Spinal cord (tissue), 10 donors: ENCODE measurements around the gene GASK1A. TPM values are rescaled to one million over a fixed set of nuclear protein-coding genes. Genes with fewer than 3 reads are reported as not detected.

Source experiments
- DNase-seq, 6 donors: peaks; one replicate each; pipeline versions ENCODE4 v3.0.0 to v3.0.0-alpha.2; 2013 to 2015; ENCODE audit warnings: low spot score in 6 of 6, low read depth in 4 of 6
- H3K27ac ChIP-seq: one replicate; pipeline ENCODE4 v1.5.1; 2013; ENCODE audit warnings: low read depth, low read length, control low read depth
- H3K27me3 ChIP-seq: one replicate; pipeline ENCODE4 v1.6.1; 2013; ENCODE audit warnings: low read length; ENCODE audit not compliant: control insufficient read depth, insufficient read depth
- H3K36me3 ChIP-seq: one replicate; pipeline ENCODE4 v1.6.1; 2013; ENCODE audit warnings: low read length; ENCODE audit not compliant: control insufficient read depth, insufficient read depth
- H3K4me1 ChIP-seq: one replicate; pipeline ENCODE4 v1.6.1; 2013; ENCODE audit warnings: low read length; ENCODE audit not compliant: control insufficient read depth, insufficient read depth
- H3K4me3 ChIP-seq: one replicate; pipeline ENCODE4 v1.5.1; 2013; ENCODE audit warnings: low read depth, low read length, control low read depth
- H3K9me3 ChIP-seq: one replicate; pipeline ENCODE4 v1.6.1; 2013; ENCODE audit warnings: low read length; ENCODE audit not compliant: control insufficient read depth, insufficient read depth
- WGBS: methylation state at CpG from one replicate; pipeline ENCODE4 v1.1.5; 2013; ENCODE audit warnings: missing lambda C conversion rate; ENCODE audit not compliant: insufficient coverage; 5-methylcytosine and 5-hydroxymethylcytosine counted together
- polyA plus RNA-seq, 2 donors: library from polyadenylated mRNA; unstranded; fragments of 120-200 nt; gene quantifications; one replicate each; pipeline ENCODE4 v1.2.1, GENCODE V29; 2013; ENCODE audit not compliant: insufficient read length in 2 of 2
- total RNA-seq, 2 donors: library from RNA; depleted of rRNA in 1 of 2; stranded (reverse); fragments of 120-200 nt in 1 of 2; fragments of >200 nt in 1 of 2; gene quantifications; one replicate each; pipeline versions ENCODE4 v1.2.3 to v1.2.4, GENCODE V29; 2013 to 2014
- donor health status: healthy.

The GASK1A gene
- total and polyA plus RNA-seq, 4 donors, result 5.2 to 40.1 (median 16.3) TPM

GRCh38 chr3:43074901-43075689 lies 96.0 kb downstream of the GASK1A start:
- H3K4me3 ChIP-seq, result no peak overlapping the region
- H3K36me3 ChIP-seq, result peaks cover 16% of the 10 kb centered on the region
- no peak overlapping the region for H3K27ac ChIP-seq
- DNase-seq, result no peak
- no peaks in the 10 kb centered on the region for H3K4me1 ChIP-seq
- no peaks in the 10 kb centered on the region for H3K27me3 ChIP-seq
- WGBS, result 91% methylated on average over 3 of the region's 5 CpGs
- H3K9me3 ChIP-seq, result no peaks in the 10 kb centered on the region

- Histone ChIP-seq H3K36me3 (peaks cover 26% of the 10 kb centered on the region), H3K9me3 (no peaks in the 10 kb centered on the region), H3K4me1 (no peaks in the 10 kb centered on the region), H3K27ac (no peak overlapping the region), H3K27me3 (no peaks in the 10 kb centered on the region), H3K4me3 (no peak overlapping the region)
- no peak for DNase-seq
- 94% methylated on average over 4 of the region's 5 CpGs for WGBS
These were observed 97.0 kb downstream of the GASK1A start for GRCh38 chr3:43075904-43076661.

- peak in 2 of 6 donors; percentile 20 to 40 for DNase-seq
- Histone ChIP-seq H3K4me3 (no peak overlapping the region), H3K4me1 (no peaks in the 10 kb centered on the region), H3K36me3 (peaks cover 31% of the 10 kb centered on the region), H3K9me3 (no peaks in the 10 kb centered on the region), H3K27ac (no peak overlapping the region), H3K27me3 (no peaks in the 10 kb centered on the region)
- no CpG with 5 or more reads among the region's 4 CpGs for WGBS
These were observed 97.7 kb downstream of the GASK1A start for GRCh38 chr3:43076857-43077256.

- Histone ChIP-seq H3K27me3 (no peaks in the 10 kb centered on the region), H3K27ac (no peak overlapping the region), H3K4me1 (no peaks in the 10 kb centered on the region), H3K4me3 (no peak overlapping the region), H3K9me3 (no peaks in the 10 kb centered on the region), H3K36me3 (peaks cover 31% of the 10 kb centered on the region)
- DNase-seq, result no peak
- WGBS, result 71% methylated on average over 4 of the region's 6 CpGs
These were observed 98.2 kb downstream of the GASK1A start for GRCh38 chr3:43077261-43077660.

- H3K27me3 ChIP-seq, result no peaks in the 10 kb centered on the region
- DNase-seq, result no peak
- H3K4me1 ChIP-seq, result no peaks in the 10 kb centered on the region
- no peak overlapping the region for H3K4me3 ChIP-seq
- peaks cover 31% of the 10 kb centered on the region for H3K36me3 ChIP-seq
- no peak overlapping the region for H3K27ac ChIP-seq
- H3K9me3 ChIP-seq, result no peaks in the 10 kb centered on the region
These were observed 98.6 kb downstream of the GASK1A start for GRCh38 chr3:43077707-43078106.

- no peak for DNase-seq
- H3K9me3 ChIP-seq, result no peaks in the 10 kb centered on the region
- 95% methylated on average over 30 of the region's 31 CpGs for WGBS
- peaks cover 31% of the 10 kb centered on the region for H3K36me3 ChIP-seq
- H3K4me3 ChIP-seq, result no peak overlapping the region
- H3K4me1 ChIP-seq, result no peaks in the 10 kb centered on the region
- no peak overlapping the region for H3K27ac ChIP-seq
- no peaks in the 10 kb centered on the region for H3K27me3 ChIP-seq
These were observed 100.6 kb downstream of the GASK1A start for GRCh38 chr3:43079536-43080332.

GRCh38 chr3:43080726-43081568 lies 101.8 kb downstream of the GASK1A start:
- Histone ChIP-seq H3K4me3 (no peak overlapping the region), H3K4me1 (no peaks in the 10 kb centered on the region), H3K36me3 (peaks cover 34% of the 10 kb centered on the region), H3K27ac (no peak overlapping the region), H3K27me3 (no peaks in the 10 kb centered on the region), H3K9me3 (no peaks in the 10 kb centered on the region)
- DNase-seq, result no peak
- WGBS, result 97% methylated on average over 39 of the region's 40 CpGs

GRCh38 chr3:43081796-43082195 lies 102.7 kb downstream of the GASK1A start:
- H3K9me3 ChIP-seq, result no peaks in the 10 kb centered on the region
- 93% methylated on average over 5 of the region's 5 CpGs for WGBS
- H3K27ac ChIP-seq, result peak overlapping the region; percentile 10

GRCh38 chr3:43082457-43082856 lies 103.3 kb downstream of the GASK1A start:
- H3K4me1 ChIP-seq, result no peaks in the 10 kb centered on the region

More at GRCh38 chr3:43081796-43082195, 102.7 kb downstream of the GASK1A start:
- no peaks in the 10 kb centered on the region for H3K27me3 ChIP-seq
- no peak overlapping the region for H3K4me3 ChIP-seq
- H3K4me1 ChIP-seq, result no peaks in the 10 kb centered on the region
- peak in 1 of 6 donors; percentile 54 for DNase-seq
- peaks cover 34% of the 10 kb centered on the region for H3K36me3 ChIP-seq

More at GRCh38 chr3:43082457-43082856, 103.3 kb downstream of the GASK1A start:
- 88% methylated on average over 2 of the region's 2 CpGs for WGBS
- Histone ChIP-seq H3K36me3 (peaks cover 34% of the 10 kb centered on the region), H3K27ac (peak overlapping the region; percentile 10), H3K9me3 (no peaks in the 10 kb centered on the region), H3K27me3 (no peaks in the 10 kb centered on the region), H3K4me3 (no peak overlapping the region)
- DNase-seq, result no peak
